Measurements from ENCODE around the gene FASN. TPM values are rescaled to one million over a fixed set of nuclear protein-coding genes. Genes with fewer than 3 reads are reported as not detected.

Gene FASN
- polyA plus RNA-seq, 1 donor, result 34.7 TPM

GRCh38 chr17:82101767-82102679 is 4.0 kb upstream of the FASN start:
- no peak for DNase-seq
- H3K27ac ChIP-seq (ENCODE audit: low read length), result no peak overlapping the region
- no peak overlapping the region for H3K4me3 ChIP-seq (ENCODE audit: low read length)
- no peaks in the 10 kb centered on the region for H3K27me3 ChIP-seq (ENCODE audit: control insufficient read depth, insufficient read depth, low read length)
- peaks cover 4% of the 10 kb centered on the region for H3K9me3 ChIP-seq (ENCODE audit: control insufficient read depth, low read depth, low read length)
- H3K36me3 ChIP-seq (ENCODE audit: control insufficient read depth, insufficient read depth, low read length), result peaks cover 4% of the 10 kb centered on the region
- H3K4me1 ChIP-seq (ENCODE audit: control insufficient read depth, insufficient read depth, low read length), result peaks cover 52% of the 10 kb centered on the region
- WGBS (ENCODE audit: insufficient coverage, low lambda C conversion rate), result no CpG with 5 or more reads among the region's 18 CpGs

DNA sequence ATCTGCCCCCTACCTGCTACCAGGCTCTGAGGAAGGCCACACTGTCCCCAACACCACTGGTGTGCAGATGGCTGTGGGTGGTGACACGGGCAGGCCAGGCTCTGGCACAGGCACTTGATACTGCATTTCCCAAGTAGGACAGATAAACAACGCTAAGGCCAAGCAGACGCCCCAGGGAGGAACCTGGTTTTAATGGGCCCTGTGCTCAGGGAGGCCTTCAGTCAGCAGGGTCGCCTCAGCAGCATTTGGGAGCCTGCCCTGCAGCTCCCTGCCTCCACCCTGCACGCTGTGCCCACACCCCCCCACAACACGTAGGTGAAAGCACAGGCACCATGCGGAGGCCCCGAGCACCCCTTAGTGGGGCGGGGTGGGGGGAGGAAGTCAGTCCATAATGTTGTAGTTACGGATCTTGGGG is 3.3 kb upstream of the FASN start:
- H3K27ac ChIP-seq (ENCODE audit: low read length), result no peak overlapping the region

DNA sequence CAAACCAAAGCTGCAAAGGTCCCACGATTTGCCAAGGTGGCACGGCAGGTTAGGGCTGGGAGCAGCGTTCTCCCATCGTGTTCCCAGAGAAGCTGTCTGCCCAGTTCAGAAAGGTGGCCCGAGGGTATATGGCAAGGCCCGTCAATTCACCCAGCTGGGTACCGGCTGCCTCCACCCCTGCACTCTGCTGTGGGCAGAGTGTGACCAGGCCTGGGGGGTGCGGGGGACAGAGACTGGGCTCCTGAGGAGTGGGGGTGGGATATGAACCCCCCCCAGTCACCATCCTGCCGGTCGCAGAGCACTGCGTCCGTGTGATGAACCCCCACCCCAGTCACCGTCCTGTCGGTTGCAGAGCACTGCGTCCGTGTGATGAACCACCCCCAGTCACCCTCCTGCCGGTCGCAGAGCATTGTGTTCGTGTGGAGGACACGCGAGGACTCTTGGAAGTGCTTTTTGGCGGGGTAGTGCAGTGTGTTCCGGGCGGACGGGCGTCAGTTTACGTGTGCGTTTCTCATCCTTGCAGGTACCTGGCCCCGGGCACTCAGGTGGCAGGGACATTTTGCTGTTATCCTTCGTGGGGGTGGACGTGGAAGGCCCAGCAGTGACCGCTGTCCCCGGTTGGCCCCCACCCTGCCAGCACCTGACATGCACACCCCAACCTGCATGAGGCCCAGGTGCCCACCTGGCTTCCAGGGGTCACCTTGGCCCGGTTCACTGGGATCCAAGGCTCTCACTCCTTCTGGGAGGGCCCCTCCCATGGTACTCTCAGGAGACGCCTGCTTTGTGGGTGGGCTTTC is 2.7 kb upstream of the FASN start:
- Histone ChIP-seq H3K27ac (ENCODE audit: low read length) (no peak overlapping the region), H3K36me3 (ENCODE audit: control insufficient read depth, insufficient read depth, low read length) (peaks cover 8% of the 10 kb centered on the region), H3K27me3 (ENCODE audit: control insufficient read depth, insufficient read depth, low read length) (no peaks in the 10 kb centered on the region), H3K9me3 (ENCODE audit: control insufficient read depth, low read depth, low read length) (peaks cover 4% of the 10 kb centered on the region), H3K4me3 (ENCODE audit: low read length) (no peak overlapping the region), H3K4me1 (ENCODE audit: control insufficient read depth, insufficient read depth, low read length) (peaks cover 48% of the 10 kb centered on the region)
- WGBS (ENCODE audit: insufficient coverage, low lambda C conversion rate), result no CpG with 5 or more reads among the region's 35 CpGs
- no peak for DNase-seq

More for the DNA sequence above, 3.3 kb upstream of the FASN start:
- Histone ChIP-seq H3K36me3 (ENCODE audit: control insufficient read depth, insufficient read depth, low read length) (peaks cover 4% of the 10 kb centered on the region), H3K4me3 (ENCODE audit: low read length) (no peak overlapping the region), H3K9me3 (ENCODE audit: control insufficient read depth, low read depth, low read length) (peaks cover 4% of the 10 kb centered on the region), H3K4me1 (ENCODE audit: control insufficient read depth, insufficient read depth, low read length) (peaks cover 52% of the 10 kb centered on the region), H3K27me3 (ENCODE audit: control insufficient read depth, insufficient read depth, low read length) (no peaks in the 10 kb centered on the region)
- WGBS (ENCODE audit: insufficient coverage, low lambda C conversion rate), result no CpG with 5 or more reads among the region's 10 CpGs
- no peak for DNase-seq

- peak overlapping the region; percentile 53 for H3K4me3 ChIP-seq (ENCODE audit: low read length)
- WGBS (ENCODE audit: insufficient coverage, low lambda C conversion rate), result no CpG with 5 or more reads among the region's 80 CpGs
- H3K27me3 ChIP-seq (ENCODE audit: control insufficient read depth, insufficient read depth, low read length), result no peaks in the 10 kb centered on the region
- H3K36me3 ChIP-seq (ENCODE audit: control insufficient read depth, insufficient read depth, low read length), result peaks cover 18% of the 10 kb centered on the region
- peaks cover 42% of the 10 kb centered on the region for H3K4me1 ChIP-seq (ENCODE audit: control insufficient read depth, insufficient read depth, low read length)
- peak in 1 of 2 donors; percentile 48 for DNase-seq
- peaks cover 4% of the 10 kb centered on the region for H3K9me3 ChIP-seq (ENCODE audit: control insufficient read depth, low read depth, low read length)
- H3K27ac ChIP-seq (ENCODE audit: low read length), result peak overlapping the region; percentile 47
Measured at GRCh38 chr17:82098939-82099763, 1.1 kb upstream of the FASN start.

DNA sequence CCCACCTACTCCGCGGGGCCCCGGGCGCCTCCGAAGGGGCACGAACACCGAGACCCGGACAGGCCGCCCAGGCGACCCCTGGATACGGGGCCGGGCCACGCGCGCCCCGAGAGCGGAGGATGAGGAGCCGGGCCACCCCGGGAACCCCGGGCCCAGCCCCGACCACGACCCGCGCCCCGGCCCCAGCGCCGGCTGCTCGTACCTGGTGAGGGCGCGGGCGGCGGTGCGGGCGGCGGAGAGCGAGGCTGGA is 192 bp downstream of the FASN start:
- Histone ChIP-seq H3K27ac (ENCODE audit: low read length) (peak overlapping the region; percentile 65), H3K4me1 (ENCODE audit: control insufficient read depth, insufficient read depth, low read length) (peaks cover 34% of the 10 kb centered on the region), H3K4me3 (ENCODE audit: low read length) (peak overlapping the region; percentile 59), H3K27me3 (ENCODE audit: control insufficient read depth, insufficient read depth, low read length) (no peaks in the 10 kb centered on the region), H3K9me3 (ENCODE audit: control insufficient read depth, low read depth, low read length) (peaks cover 4% of the 10 kb centered on the region), H3K36me3 (ENCODE audit: control insufficient read depth, insufficient read depth, low read length) (peaks cover 31% of the 10 kb centered on the region)
- no peak for DNase-seq
- WGBS (ENCODE audit: insufficient coverage, low lambda C conversion rate), result no CpG with 5 or more reads among the region's 36 CpGs

DNA sequence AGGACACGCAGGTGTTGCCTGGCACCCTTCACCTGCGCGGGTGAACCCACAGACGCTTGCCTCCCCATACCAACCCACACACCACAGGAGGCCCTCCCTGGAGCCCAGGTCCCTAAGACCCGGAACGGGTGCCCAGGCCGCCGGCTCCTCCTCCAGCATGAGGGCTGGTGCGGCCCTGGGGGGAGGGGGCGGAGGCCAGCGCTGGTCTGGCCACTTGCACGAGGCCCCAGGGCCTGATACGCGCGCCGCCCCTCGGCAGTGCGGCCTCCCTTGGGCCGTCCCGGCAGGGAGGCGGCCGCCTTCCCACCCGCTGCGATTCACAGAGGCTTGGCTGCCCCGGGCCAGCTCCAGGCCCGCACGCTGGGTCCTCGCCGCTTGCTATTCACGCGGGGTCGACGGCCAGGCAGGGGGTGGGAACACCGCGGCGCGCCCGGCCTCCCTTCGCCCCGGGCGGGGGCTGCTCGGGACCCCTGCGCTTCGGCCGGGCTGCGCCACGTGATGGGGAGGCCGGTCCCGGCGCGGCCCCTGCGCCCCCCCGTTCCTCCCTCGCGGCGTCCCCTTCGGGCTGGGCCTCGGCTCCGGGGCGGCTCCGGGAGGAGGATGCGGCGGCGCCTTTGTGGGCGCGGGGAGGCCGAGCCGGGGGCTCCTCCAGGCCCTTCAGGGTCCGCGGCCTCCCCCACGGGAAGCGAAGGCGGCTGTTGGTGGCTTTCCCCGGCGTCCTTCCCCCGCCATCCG is 685 bp downstream of the FASN start:
- Histone ChIP-seq H3K27ac (ENCODE audit: low read length) (peak overlapping the region; percentile 65), H3K4me3 (ENCODE audit: low read length) (peak overlapping the region; percentile 59), H3K27me3 (ENCODE audit: control insufficient read depth, insufficient read depth, low read length) (no peaks in the 10 kb centered on the region), H3K36me3 (ENCODE audit: control insufficient read depth, insufficient read depth, low read length) (peaks cover 34% of the 10 kb centered on the region), H3K9me3 (ENCODE audit: control insufficient read depth, low read depth, low read length) (peaks cover 4% of the 10 kb centered on the region), H3K4me1 (ENCODE audit: control insufficient read depth, insufficient read depth, low read length) (peaks cover 34% of the 10 kb centered on the region)
- DNase-seq, result peak in 1 of 2 donors; percentile 60
- WGBS (ENCODE audit: insufficient coverage, low lambda C conversion rate), result no CpG with 5 or more reads among the region's 77 CpGs

DNA sequence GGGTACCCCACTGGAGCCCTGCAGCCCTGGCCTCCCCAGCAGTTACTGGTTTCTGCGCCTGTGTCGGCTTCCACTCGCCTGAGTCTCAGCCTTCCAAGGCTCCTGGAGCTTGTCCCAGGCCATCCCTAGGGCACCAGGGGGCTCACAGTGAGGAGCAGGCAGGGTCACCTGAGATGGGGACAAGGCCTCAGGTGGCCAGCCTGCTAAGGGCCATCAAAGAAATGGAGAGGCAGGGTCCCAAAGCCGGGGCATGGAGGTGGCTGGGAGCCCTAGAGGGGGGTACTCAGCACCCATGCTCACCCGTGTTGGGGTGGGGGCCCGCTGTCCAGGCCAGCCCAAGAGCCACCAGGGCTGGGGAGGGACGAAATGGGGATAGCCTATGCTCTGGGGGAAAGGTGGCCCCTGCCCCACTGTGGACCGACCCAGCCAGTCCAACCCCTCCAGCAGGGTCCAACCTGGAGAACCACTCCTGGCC is 1.3 kb downstream of the FASN start:
- Histone ChIP-seq H3K27ac (ENCODE audit: low read length) (no peak overlapping the region), H3K36me3 (ENCODE audit: control insufficient read depth, insufficient read depth, low read length) (peaks cover 40% of the 10 kb centered on the region), H3K4me3 (ENCODE audit: low read length) (peak overlapping the region; percentile 53), H3K9me3 (ENCODE audit: control insufficient read depth, low read depth, low read length) (peaks cover 4% of the 10 kb centered on the region), H3K4me1 (ENCODE audit: control insufficient read depth, insufficient read depth, low read length) (peaks cover 29% of the 10 kb centered on the region), H3K27me3 (ENCODE audit: control insufficient read depth, insufficient read depth, low read length) (no peaks in the 10 kb centered on the region)
- DNase-seq, result no peak
- WGBS (ENCODE audit: insufficient coverage, low lambda C conversion rate), result no CpG with 5 or more reads among the region's 8 CpGs

- H3K27me3 ChIP-seq (ENCODE audit: control insufficient read depth, insufficient read depth, low read length), result no peaks in the 10 kb centered on the region
- peaks cover 22% of the 10 kb centered on the region for H3K4me1 ChIP-seq (ENCODE audit: control insufficient read depth, insufficient read depth, low read length)
- peaks cover 43% of the 10 kb centered on the region for H3K36me3 ChIP-seq (ENCODE audit: control insufficient read depth, insufficient read depth, low read length)
- WGBS (ENCODE audit: insufficient coverage, low lambda C conversion rate), result no CpG with 5 or more reads among the region's 35 CpGs
- peaks cover 4% of the 10 kb centered on the region for H3K9me3 ChIP-seq (ENCODE audit: control insufficient read depth, low read depth, low read length)
- no peak for DNase-seq
- H3K4me3 ChIP-seq (ENCODE audit: low read length), result peak overlapping the region; percentile 53
- H3K27ac ChIP-seq (ENCODE audit: low read length), result no peak overlapping the region
Measured at GRCh38 chr17:82095777-82096708, 2.0 kb downstream of the FASN start.

Data from large intestine (tissue), 3 donors.